Activated T-cell treated with anti-CD3 and anti-CD28 coated beads, Interleukin-2, amount 50 U/mL, for 72 hours (primary cell): ENCODE results near the gene LUC7L3. TPM values are rescaled to one million over a fixed set of nuclear protein-coding genes. Genes with fewer than 3 reads are reported as not detected.

Source experiments
- ATAC-seq, 2 donors: fragments of 150-1000 bp; cut with Tn5 transposase; replicated peaks in 1 of 2; 2 replicates each; pipeline ENCODE4 v1.10.0; 2021; ENCODE audit warnings: moderate library complexity in 2 of 2, mild to moderate bottlenecking in 1 of 2
- DNase-seq, 2 donors: peaks; one replicate each; pipeline ENCODE4 v3.0.0; 2021 to 2022; ENCODE audit warnings: mixed read lengths in 1 of 2
- H3K27ac Mint-ChIP-seq: one replicate; pipeline ENCODE4 v1.8.0; 2022; ENCODE audit warnings: mild to moderate bottlenecking, moderate library complexity, mixed read lengths
- H3K27me3 Mint-ChIP-seq: one replicate; pipeline ENCODE4 v1.8.0; 2022; ENCODE audit warnings: low read depth, mixed read lengths
- H3K36me3 Mint-ChIP-seq, 2 donors: one replicate each; pipeline ENCODE4 v1.8.0; 2022; ENCODE audit warnings: mixed read lengths in 2 of 2, mild to moderate bottlenecking in 1 of 2; ENCODE audit not compliant: insufficient read depth in 2 of 2
- H3K4me1 Mint-ChIP-seq: one replicate; pipeline ENCODE4 v1.8.0; 2022; ENCODE audit warnings: low read depth, mixed read lengths
- H3K4me3 Mint-ChIP-seq, 2 donors: one replicate each; pipeline ENCODE4 v1.8.0; 2022; ENCODE audit warnings: mild to moderate bottlenecking in 2 of 2, mixed read lengths in 2 of 2, moderate library complexity in 2 of 2
- H3K9me3 Mint-ChIP-seq, 2 donors: one replicate each; pipeline ENCODE4 v1.8.0; 2022; ENCODE audit warnings: mixed read lengths in 2 of 2
- total RNA-seq, 2 donors: library from RNA; stranded (reverse); gene quantifications; one replicate each; pipeline ENCODE4 v1.2.3, GENCODE V29; 2022

LUC7L3 gene
- total RNA-seq, 2 donors from 2014 or later: 148 to 190 TPM

GRCh38 chr17:50682441-50682840 is 37.0 kb upstream of the LUC7L3 start:
- no peak for DNase-seq
- Mint-ChIP-seq H3K27me3 (peaks cover 30% of the 10 kb centered on the region), H3K36me3 (no peaks in the 10 kb centered on the region), H3K27ac (no peak overlapping the region), H3K4me1 (peaks cover 7% of the 10 kb centered on the region), H3K9me3 (no peaks in the 10 kb centered on the region), H3K4me3 (no peak overlapping the region)
- no peak for ATAC-seq

DNA sequence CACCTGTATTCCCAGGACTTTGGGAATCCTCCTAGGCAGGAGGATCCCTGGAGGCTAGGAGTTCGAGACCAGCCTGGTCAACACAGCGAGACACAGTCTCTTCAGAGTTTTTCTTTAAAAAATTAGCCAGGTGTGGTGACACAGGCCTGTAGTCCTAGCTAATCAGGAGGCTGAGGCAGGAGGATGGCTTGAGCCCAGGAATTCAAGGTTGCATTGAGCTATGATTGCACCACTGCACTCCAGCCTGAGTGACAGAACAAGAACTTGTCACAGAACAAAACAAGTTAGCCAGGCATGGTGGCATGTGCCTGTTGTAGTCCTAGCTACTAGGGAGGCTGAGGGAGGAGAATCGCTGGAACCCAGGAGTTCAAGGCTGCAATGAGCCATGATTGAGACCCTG is 36.5 kb upstream of the LUC7L3 start:
- H3K9me3 Mint-ChIP-seq: no peaks in the 10 kb centered on the region
- peaks cover 29% of the 10 kb centered on the region for H3K27me3 Mint-ChIP-seq
- peaks cover 7% of the 10 kb centered on the region for H3K4me1 Mint-ChIP-seq
- DNase-seq (no peak), ATAC-seq (no peak)
- H3K36me3 Mint-ChIP-seq: no peaks in the 10 kb centered on the region
- H3K27ac Mint-ChIP-seq: no peak overlapping the region
- no peak overlapping the region for H3K4me3 Mint-ChIP-seq

GRCh38 chr17:50683434-50684287 is 35.7 kb upstream of the LUC7L3 start:
- Mint-ChIP-seq H3K36me3 (no peaks in the 10 kb centered on the region), H3K4me1 (peaks cover 7% of the 10 kb centered on the region), H3K9me3 (no peaks in the 10 kb centered on the region), H3K4me3 (no peak overlapping the region), H3K27me3 (peaks cover 29% of the 10 kb centered on the region), H3K27ac (no peak overlapping the region)
- DNase-seq (no peak), ATAC-seq (no peak)

DNA sequence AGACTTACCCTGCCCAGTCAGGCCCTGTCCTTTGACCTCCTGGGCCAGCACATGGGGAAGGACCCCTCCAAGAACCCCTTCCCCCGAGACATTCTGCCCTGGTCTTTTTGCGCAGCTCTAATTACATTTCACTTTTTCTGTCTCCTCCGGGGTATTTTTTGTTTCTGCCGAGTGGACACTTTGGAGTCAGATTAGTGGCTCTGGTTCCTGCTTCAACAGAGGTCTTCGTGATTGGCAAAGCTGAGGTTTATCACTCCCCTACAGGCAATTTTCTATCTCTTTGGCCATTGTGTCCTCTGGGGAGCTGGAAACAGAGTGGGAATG is 35.2 kb upstream of the LUC7L3 start:
- DNase-seq: no peak
- Mint-ChIP-seq H3K27ac (no peak overlapping the region), H3K4me1 (peaks cover 7% of the 10 kb centered on the region), H3K9me3 (no peaks in the 10 kb centered on the region), H3K36me3 (no peaks in the 10 kb centered on the region), H3K4me3 (no peak overlapping the region), H3K27me3 (peaks cover 29% of the 10 kb centered on the region)
- no peak for ATAC-seq

GRCh38 chr17:50684612-50685333 is 34.6 kb upstream of the LUC7L3 start:
- Mint-ChIP-seq H3K27me3 (peaks cover 26% of the 10 kb centered on the region), H3K36me3 (no peaks in the 10 kb centered on the region), H3K27ac (no peak overlapping the region), H3K4me1 (peaks cover 7% of the 10 kb centered on the region), H3K4me3 (no peak overlapping the region), H3K9me3 (no peaks in the 10 kb centered on the region)
- ATAC-seq: no peak
- DNase-seq: no peak

GRCh38 chr17:50685334-50685665 is 34.1 kb upstream of the LUC7L3 start:
- no peak overlapping the region for H3K4me3 Mint-ChIP-seq
- peaks cover 21% of the 10 kb centered on the region for H3K27me3 Mint-ChIP-seq
- no peak overlapping the region for H3K27ac Mint-ChIP-seq
- H3K9me3 Mint-ChIP-seq: no peaks in the 10 kb centered on the region
- no peak for DNase-seq
- ATAC-seq: no peak
- H3K4me1 Mint-ChIP-seq: peaks cover 7% of the 10 kb centered on the region
- H3K36me3 Mint-ChIP-seq: no peaks in the 10 kb centered on the region

- H3K27ac Mint-ChIP-seq: no peak overlapping the region
- H3K36me3 Mint-ChIP-seq: no peaks in the 10 kb centered on the region
- no peak overlapping the region for H3K4me3 Mint-ChIP-seq
- no peaks in the 10 kb centered on the region for H3K9me3 Mint-ChIP-seq
- ATAC-seq (no peak), DNase-seq (no peak)
- peaks cover 7% of the 10 kb centered on the region for H3K4me1 Mint-ChIP-seq
- peaks cover 15% of the 10 kb centered on the region for H3K27me3 Mint-ChIP-seq
Measured at GRCh38 chr17:50685691-50686493, 33.5 kb upstream of the LUC7L3 start.

- no peak for DNase-seq
- Mint-ChIP-seq H3K36me3 (no peaks in the 10 kb centered on the region), H3K27ac (no peak overlapping the region), H3K9me3 (no peaks in the 10 kb centered on the region), H3K4me1 (no peaks in the 10 kb centered on the region), H3K4me3 (no peak overlapping the region), H3K27me3 (peaks cover 8% of the 10 kb centered on the region)
- ATAC-seq: no peak
Measured at GRCh38 chr17:50686494-50687199, 32.8 kb upstream of the LUC7L3 start.

GRCh38 chr17:50687200-50688066 is 32.0 kb upstream of the LUC7L3 start:
- no peak overlapping the region for H3K27ac Mint-ChIP-seq
- no peaks in the 10 kb centered on the region for H3K36me3 Mint-ChIP-seq
- H3K9me3 Mint-ChIP-seq: no peaks in the 10 kb centered on the region
- H3K27me3 Mint-ChIP-seq: no peaks in the 10 kb centered on the region
- DNase-seq (no peak), ATAC-seq (no peak)
- no peaks in the 10 kb centered on the region for H3K4me1 Mint-ChIP-seq
- H3K4me3 Mint-ChIP-seq: no peak overlapping the region

- ATAC-seq (no peak), DNase-seq (no peak)
- Mint-ChIP-seq H3K36me3 (no peaks in the 10 kb centered on the region), H3K9me3 (no peaks in the 10 kb centered on the region), H3K4me1 (no peaks in the 10 kb centered on the region), H3K27me3 (no peaks in the 10 kb centered on the region), H3K4me3 (no peak overlapping the region), H3K27ac (no peak overlapping the region)
Measured at GRCh38 chr17:50688245-50688644, 31.2 kb upstream of the LUC7L3 start.

DNA sequence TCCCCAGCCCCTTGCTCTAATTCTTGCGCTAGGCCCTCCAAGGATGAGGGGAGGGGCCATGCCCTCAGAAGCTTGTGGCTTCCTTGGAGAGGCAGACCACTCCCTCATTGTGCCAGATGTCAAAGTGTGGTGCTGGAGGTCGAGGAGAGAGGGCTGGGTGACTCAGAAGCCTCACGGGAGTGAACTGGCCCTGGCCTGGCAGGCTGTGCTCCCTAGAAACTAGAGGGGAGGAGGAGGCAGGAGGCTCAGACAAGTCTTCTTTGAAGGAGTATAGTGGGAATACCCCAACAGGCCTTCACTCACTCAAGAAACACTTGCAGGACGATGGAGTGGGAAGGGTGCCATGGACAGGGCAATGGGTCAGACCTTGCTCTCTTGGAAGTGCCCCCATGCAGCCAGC is 30.2 kb upstream of the LUC7L3 start:
- Mint-ChIP-seq H3K4me3 (no peak overlapping the region), H3K4me1 (no peaks in the 10 kb centered on the region), H3K27me3 (no peaks in the 10 kb centered on the region), H3K9me3 (no peaks in the 10 kb centered on the region), H3K36me3 (peaks cover 0 to 1% of the 10 kb centered on the region in 2 donors), H3K27ac (no peak overlapping the region)
- DNase-seq: no peak
- no peak for ATAC-seq
